SH-SY5Y (cell line): Measurements from ENCODE around the gene C1orf174.

Source experiments
- GATA2 ChIP-seq: IDR thresholded peaks from 2 replicates; pipeline ENCODE4 v1.6.1; 2011; ENCODE audit warnings: mild to moderate bottlenecking, low read depth, low read length
- GATA3 ChIP-seq: IDR thresholded peaks from 2 replicates; pipeline ENCODE4 v1.6.1; 2011; ENCODE audit warnings: low read depth, mild to moderate bottlenecking, low read length, moderate library complexity

DNA sequence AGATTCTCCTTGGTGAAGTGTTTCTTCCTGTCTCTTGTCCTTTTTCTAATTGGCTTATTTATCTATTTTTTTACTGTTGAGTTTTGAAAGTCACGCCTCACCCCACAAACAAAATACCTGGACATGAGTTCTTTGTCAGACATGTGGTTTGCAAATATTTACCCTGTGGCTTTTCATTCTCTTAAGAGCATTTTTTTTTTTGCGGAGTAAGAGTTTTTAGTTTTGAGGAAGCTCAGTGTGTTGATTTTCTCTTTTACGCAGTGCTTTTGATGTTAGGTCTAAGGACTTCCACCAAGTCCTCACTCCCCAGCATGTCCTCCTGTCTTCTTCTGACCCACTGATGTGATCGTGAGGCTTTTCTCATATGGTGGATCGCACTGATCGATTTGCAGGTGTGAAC, 35.2 kb downstream of the C1orf174 start:
- TF ChIP-seq GATA3 (no peak), GATA2 (no peak)
